DOHH2 (cell line): ENCODE data around the gene DPYD.

Source experiments
- H3F3A ChIP-seq: fragments of 200-600 bp; sonication (generic), shearing (Covaris generic); 2 replicates; pipeline ENCODE4 v1.6.0; 2016; ENCODE audit warnings: antibody characterized with exemption, mild to moderate bottlenecking; ENCODE audit not compliant: control insufficient read depth, insufficient read depth
- H3K27ac ChIP-seq: fragments of 200-600 bp; sonication (generic); 2 replicates; pipeline ENCODE4 v1.5.1; 2014; ENCODE audit warnings: low read depth, mild to moderate bottlenecking, low read length, moderate library complexity
- H3K27me3 ChIP-seq: fragments of 200-600 bp; sonication (generic); 2 replicates; pipeline ENCODE4 v1.6.1; 2014; ENCODE audit warnings: mild to moderate bottlenecking, low read length, mixed read lengths; ENCODE audit not compliant: control insufficient read depth
- H3K36me3 ChIP-seq: fragments of 200-600 bp; sonication (generic); 2 replicates; pipeline ENCODE4 v1.6.1; 2014; ENCODE audit warnings: mild to moderate bottlenecking, low read length, moderate library complexity, mixed read lengths; ENCODE audit not compliant: control insufficient read depth
- H3K4me1 ChIP-seq: fragments of 200-600 bp; sonication (generic); 2 replicates; pipeline ENCODE4 v1.6.1; 2014; ENCODE audit warnings: mild to moderate bottlenecking, low read length, mixed read lengths; ENCODE audit not compliant: control insufficient read depth
- H3K4me2 ChIP-seq: fragments of 200-600 bp; sonication (generic); 2 replicates; pipeline ENCODE4 v1.6.0; 2014; ENCODE audit warnings: mild to moderate bottlenecking, low read length, moderate library complexity
- H3K4me3 ChIP-seq: fragments of 200-600 bp; sonication (generic); 2 replicates; pipeline ENCODE4 v1.5.1; 2014; ENCODE audit warnings: mild to moderate bottlenecking, low read length, mixed read lengths
- H3K79me2 ChIP-seq: fragments of 200-600 bp; sonication (generic); 2 replicates; pipeline ENCODE4 v1.6.1; 2014; ENCODE audit warnings: mild to moderate bottlenecking, low read length, mixed read lengths; ENCODE audit not compliant: control insufficient read depth
- H3K9me2 ChIP-seq: fragments of 200-600 bp; sonication (generic); replicated peaks from 2 replicates; pipeline ENCODE4 v1.6.1; 2014; ENCODE audit warnings: mild to moderate bottlenecking, low read length, mixed read lengths; ENCODE audit not compliant: control insufficient read depth
- H3K9me3 ChIP-seq: fragments of 200-600 bp; sonication (generic); 2 replicates; pipeline ENCODE4 v1.6.1; 2014; ENCODE audit warnings: antibody characterized with exemption, low read length, mixed read lengths; ENCODE audit not compliant: control insufficient read depth, insufficient read depth
- H4K20me1 ChIP-seq: fragments of 200-600 bp; sonication (generic); 2 replicates; pipeline ENCODE4 v1.6.0; 2014; ENCODE audit warnings: low read depth, mild to moderate bottlenecking, antibody characterized with exemption, low read length, moderate library complexity; ENCODE audit not compliant: control insufficient read depth, insufficient read depth
- CTCF ChIP-seq: fragments of 200-600 bp; sonication (generic); IDR thresholded peaks from one replicate; pipeline ENCODE4 v1.5.1; 2014; ENCODE audit warnings: antibody characterized with exemption, mild to moderate bottlenecking, low read depth, low read length; ENCODE audit not compliant: poor library complexity, severe bottlenecking
- EZH2phosphoT487 ChIP-seq: fragments of 200-600 bp; sonication (generic); IDR thresholded peaks from 2 replicates; pipeline ENCODE4 v1.6.1; 2017; ENCODE audit warnings: borderline replicate concordance, mild to moderate bottlenecking, antibody characterized with exemption, low read length, moderate library complexity, mixed read lengths

The DPYD gene

GRCh38 chr1:97135972-97136371 lies 784.9 kb downstream of the DPYD start:
- H3K27ac ChIP-seq, result no peak overlapping the region
- no peaks in the 10 kb centered on the region for H3F3A ChIP-seq
- TF ChIP-seq EZH2phosphoT487 (no peak), CTCF (no peak)
- no peaks in the 10 kb centered on the region for H3K27me3 ChIP-seq
- no peaks in the 10 kb centered on the region for H3K79me2 ChIP-seq
- H3K9me3 ChIP-seq, result no peaks in the 10 kb centered on the region
- H3K4me3 ChIP-seq, result no peak overlapping the region
- H4K20me1 ChIP-seq, result no peaks in the 10 kb centered on the region
- peaks cover 10% of the 10 kb centered on the region for H3K4me1 ChIP-seq
- H3K4me2 ChIP-seq, result no peak overlapping the region
- no peaks in the 10 kb centered on the region for H3K36me3 ChIP-seq
- H3K9me2 ChIP-seq, result no peaks in the 10 kb centered on the region

GRCh38 chr1:97128426-97128825 lies 792.4 kb downstream of the DPYD start:
- H4K20me1 ChIP-seq, result no peaks in the 10 kb centered on the region
- H3K79me2 ChIP-seq, result no peaks in the 10 kb centered on the region
- no peak overlapping the region for H3K4me2 ChIP-seq
- no peaks in the 10 kb centered on the region for H3K36me3 ChIP-seq
- no peaks in the 10 kb centered on the region for H3K27me3 ChIP-seq
- no peak overlapping the region for H3K27ac ChIP-seq
- H3K9me2 ChIP-seq, result no peaks in the 10 kb centered on the region
- H3K4me1 ChIP-seq, result no peaks in the 10 kb centered on the region
- no peaks in the 10 kb centered on the region for H3F3A ChIP-seq
- no peaks in the 10 kb centered on the region for H3K9me3 ChIP-seq
- TF ChIP-seq EZH2phosphoT487 (no peak), CTCF (no peak)
- no peak overlapping the region for H3K4me3 ChIP-seq

GRCh38 chr1:97123717-97124431 lies 797.0 kb downstream of the DPYD start:
- H3K27me3 ChIP-seq, result no peaks in the 10 kb centered on the region
- H3F3A ChIP-seq, result no peaks in the 10 kb centered on the region
- H3K9me3 ChIP-seq, result no peaks in the 10 kb centered on the region
- no peak overlapping the region for H3K27ac ChIP-seq
- no peaks in the 10 kb centered on the region for H3K4me1 ChIP-seq
- H3K36me3 ChIP-seq, result no peaks in the 10 kb centered on the region
- H3K9me2 ChIP-seq, result no peaks in the 10 kb centered on the region
- no peak overlapping the region for H3K4me2 ChIP-seq
- TF ChIP-seq CTCF (no peak), EZH2phosphoT487 (no peak)
- H3K4me3 ChIP-seq, result no peak overlapping the region
- H3K79me2 ChIP-seq, result no peaks in the 10 kb centered on the region
- H4K20me1 ChIP-seq, result no peaks in the 10 kb centered on the region
